ENCODE data around the gene TIMM23.

Gene TIMM23

DNA sequence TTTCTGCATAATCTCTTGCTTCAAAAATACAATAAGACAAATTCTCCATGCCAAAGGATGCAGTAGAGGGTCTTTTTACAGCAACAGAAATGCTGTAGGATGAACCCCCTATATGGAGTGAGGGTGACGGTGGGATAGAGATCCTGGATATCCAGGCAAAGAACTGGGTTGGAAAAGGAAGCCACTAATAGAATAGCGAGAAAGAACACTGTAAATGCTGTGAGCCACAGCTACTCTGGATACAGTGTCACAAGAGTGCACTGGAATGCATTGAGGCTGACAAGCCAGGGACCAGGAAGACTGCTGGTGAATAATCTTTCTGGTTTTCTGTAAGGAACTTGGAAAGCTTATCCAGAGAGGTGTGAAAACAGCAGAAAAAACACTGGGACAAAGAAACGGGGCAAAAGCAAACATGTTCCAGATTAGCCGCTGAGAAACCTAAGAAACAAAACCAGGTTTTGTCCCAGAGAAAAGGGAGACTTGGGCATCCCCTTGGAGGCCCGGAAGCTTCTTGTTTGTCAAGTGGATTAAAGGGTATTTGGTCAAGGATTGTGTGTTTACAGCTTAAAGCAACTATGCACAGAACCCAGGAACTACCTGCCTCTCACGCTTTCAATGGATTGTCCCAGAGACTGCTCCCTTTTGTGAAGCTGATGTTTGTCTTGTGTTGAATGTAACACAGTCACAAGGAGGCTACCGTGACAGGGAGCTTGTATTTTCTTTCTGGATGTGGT, 79.9 kb downstream of the TIMM23 start:
- no peak for DNase-seq (ENCODE audit: low read depth in 2 of 2)

DNA sequence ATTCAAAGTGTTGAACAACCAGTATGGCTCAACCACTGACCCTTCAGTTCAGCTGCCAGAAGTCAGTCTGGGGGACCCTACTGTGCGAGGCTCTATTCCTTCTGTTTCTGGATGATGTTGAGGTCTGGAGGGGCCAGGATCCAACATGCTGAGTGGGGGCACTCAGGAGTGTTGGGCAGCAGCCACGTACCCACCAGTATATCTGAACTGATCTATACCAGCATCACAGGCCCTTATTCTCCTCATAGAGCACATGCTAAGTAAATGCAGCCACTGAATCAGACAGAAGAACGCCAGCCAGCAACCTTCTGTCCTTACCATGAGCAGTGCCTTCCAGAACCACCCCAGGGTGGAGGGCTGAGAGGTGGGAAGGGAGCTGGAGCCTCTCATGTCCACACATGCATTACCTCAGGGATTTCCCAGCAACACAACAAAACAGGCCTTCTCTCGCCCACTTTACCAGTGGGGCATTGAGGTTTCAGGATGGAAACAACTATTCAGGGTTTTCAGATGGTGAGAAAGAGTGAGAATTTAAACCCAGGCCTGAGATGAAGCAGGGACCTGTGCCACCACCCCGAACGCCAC, 80.6 kb downstream of the TIMM23 start:
- no peak for DNase-seq (ENCODE audit: low read depth in 2 of 2)

Data from stimulated activated CD4-positive, alpha-beta T cell treated with anti-CD3 and anti-CD28 coated beads, Interleukin-15, amount 100 ng/mL, for 48 hours (primary cell).